DMS153 treated with DMSO at 0.1 percent for 48 hours (cell line): ENCODE measurements around the gene TMEM132C.
"Not testable (repeated sequence)": the region's sequence is repeated elsewhere in the genome, so short reads cannot be mapped to it uniquely, and the experiment has no call there.

Source experiments
- DNase-seq: peaks from one replicate; lab custom pipeline; 2025; ENCODE audit not compliant: unreplicated experiment; lab: John Stamatoyannopoulos, UW

Gene TMEM132C

DNA sequence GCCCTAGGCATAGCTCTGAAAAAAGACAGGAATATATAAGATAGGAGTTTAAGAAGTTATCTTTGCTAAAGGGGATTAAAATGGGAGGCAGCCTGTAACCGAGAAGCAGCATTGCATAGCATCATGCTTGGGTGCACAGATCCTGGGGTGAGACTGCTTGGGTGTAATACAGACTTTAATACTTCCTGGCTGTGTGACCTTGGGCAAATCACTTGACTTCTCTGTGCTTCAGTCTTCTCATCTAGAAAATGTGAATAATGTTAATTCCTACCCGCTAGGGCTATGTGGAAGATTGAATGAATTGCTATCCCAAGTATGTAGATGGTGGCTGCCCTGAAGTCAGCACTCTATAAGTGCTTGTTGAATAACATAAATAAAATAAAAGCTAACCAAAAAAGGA lies 204.5 kb downstream of the TMEM132C start:
- DNase-seq, result no peak

DNA sequence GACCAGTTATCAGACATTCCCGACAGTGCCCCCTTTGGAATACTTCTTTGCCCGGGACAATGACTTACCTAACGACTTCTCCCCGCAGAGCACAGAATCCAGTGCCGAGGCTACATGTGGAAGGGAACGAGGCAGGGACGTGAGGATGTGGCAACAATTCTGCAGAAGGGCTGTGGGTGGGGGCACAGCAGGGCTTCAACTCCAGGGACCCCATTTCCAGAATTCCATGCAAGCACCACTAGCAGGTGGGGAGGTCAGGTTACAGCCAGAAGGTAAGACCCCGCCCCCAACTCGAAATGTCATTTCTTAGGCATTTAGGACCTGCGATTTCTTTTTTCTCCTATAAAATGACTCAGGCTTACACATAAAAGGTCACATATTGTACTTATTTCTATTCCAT lies 207.9 kb downstream of the TMEM132C start:
- DNase-seq, result no peak

DNA sequence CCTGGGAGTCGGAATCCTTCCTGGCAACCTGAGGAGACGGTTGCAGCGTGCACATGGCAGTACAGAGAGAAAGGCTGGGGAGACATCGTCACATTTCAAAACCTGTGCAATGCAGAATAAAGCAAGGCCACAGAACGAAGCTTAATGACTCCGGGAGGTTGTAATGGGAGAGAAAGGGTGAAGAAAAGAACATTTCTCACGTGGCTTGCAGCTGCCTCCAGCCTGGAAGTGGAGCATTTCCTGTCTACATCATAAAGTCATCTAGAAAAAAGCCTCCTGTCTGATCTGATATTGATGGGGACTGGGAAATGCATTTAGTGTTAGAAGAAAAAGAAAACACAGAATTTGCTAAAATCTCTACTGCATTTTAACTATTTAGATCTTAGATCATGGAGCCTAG lies 209.3 kb downstream of the TMEM132C start:
- DNase-seq, result no peak

- DNase-seq, result no peak
These were observed 216.7 kb downstream of the TMEM132C start for GRCh38 chr12:128483526-128484255.

GRCh38 chr12:128497376-128497775 lies 230.4 kb downstream of the TMEM132C start:
- not testable (repeated sequence) for DNase-seq

DNA sequence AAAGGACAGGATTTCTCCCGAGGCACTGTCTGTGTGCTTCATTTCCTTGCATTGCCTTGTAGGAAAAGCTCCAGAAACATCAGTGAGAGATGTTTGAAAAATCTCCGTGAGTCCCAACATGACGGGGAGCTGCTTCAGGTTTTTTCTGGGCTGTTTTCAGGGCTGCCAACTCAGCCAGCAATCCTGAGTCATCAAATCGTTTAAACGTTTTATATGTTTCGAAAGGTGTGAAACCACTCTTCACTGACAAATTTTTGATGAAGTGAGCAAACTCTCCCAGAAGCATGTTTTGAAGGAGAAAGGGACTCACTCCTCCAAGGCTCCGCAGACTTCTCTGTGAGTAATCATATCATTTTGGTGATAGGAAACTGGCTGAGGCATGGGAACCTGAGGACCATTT lies 240.5 kb downstream of the TMEM132C start:
- DNase-seq, result no peak

DNA sequence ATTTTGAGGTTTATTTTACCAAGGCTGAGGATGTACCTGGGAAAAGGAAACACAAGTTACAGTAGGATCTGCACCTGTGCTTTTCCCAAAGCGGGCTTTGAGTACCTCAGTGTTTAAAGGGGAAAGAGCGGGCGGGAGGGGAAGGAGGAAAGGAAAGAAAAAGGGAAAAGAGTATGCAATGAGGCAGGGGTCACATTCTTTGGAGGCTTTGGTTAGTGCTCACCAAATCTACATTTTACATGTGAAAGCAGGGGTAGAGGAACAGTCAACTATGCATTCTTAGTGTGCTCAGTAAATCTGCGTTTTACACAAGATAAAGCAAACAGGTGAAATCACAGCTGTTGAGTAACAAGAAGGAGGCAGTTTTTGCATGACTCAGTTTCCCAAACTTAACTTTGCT lies 242.2 kb downstream of the TMEM132C start:
- no peak for DNase-seq

GRCh38 chr12:128510511-128510910 lies 243.5 kb downstream of the TMEM132C start:
- DNase-seq, result no peak

- no peak for DNase-seq
These were observed 246.4 kb downstream of the TMEM132C start for GRCh38 chr12:128513331-128513730.

DNA sequence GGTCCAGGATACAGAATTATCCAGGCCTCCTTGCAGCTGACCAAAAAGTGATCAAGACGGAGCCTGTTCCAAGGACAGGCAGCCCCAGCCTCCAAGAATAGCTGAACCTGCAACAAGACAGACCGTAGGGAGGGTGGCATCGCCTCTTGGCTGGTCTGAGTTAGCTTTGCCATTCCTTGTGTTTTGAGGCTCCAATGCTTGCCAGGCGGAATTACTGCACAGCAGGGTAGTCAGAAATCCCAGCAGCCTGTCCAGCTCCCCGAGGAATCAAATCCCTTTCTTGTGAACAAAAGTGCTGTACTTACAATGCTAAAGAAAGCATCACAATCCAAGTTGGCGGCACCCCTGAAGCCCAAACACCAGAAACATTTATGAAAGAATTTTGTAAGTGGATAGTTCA lies 246.9 kb downstream of the TMEM132C start:
- DNase-seq, result no peak

- no peak for DNase-seq
These were observed 251.7 kb downstream of the TMEM132C start for GRCh38 chr12:128518644-128519043.

DNA sequence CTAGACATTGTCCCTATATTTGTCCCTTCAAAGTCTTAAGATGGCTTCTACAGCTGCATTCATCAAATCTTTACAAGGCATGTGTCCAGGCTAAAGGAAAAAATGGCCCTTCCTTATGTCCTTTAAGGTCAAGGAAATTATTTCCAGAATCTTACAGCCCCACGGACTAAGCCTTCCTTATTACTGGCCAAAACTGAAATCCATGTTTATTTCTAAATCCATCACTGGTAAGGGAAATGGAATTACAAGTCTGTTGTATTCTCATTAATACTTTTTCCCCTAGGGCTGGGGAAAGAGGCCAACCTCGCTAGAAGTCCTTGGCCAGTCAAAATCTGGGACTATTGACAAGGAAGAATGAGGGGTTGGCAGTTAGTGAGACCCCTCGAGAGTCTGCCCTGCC lies 252.5 kb downstream of the TMEM132C start:
- no peak for DNase-seq

- no peak for DNase-seq
These were observed 255.0 kb downstream of the TMEM132C start for GRCh38 chr12:128521981-128522380.

DNA sequence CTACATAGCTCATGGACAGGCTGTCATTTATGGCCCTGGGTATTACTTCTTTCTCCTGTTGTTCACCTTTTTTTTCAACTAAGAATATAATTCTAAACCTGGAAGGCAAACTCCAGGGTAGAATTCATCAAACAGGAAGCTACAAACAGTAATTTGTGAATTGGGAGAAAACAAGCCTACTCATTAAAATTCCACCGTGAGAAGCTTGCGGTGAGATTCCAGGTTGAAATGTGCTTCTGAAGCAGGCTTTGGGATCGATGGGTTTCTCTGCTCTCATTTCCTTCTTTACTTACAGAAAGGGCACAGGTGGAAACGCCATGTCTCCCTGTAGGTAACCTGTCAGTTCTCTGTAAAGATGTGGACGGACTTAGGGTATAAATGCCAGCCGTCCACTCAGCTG lies 257.5 kb downstream of the TMEM132C start:
- DNase-seq, result no peak

DNA sequence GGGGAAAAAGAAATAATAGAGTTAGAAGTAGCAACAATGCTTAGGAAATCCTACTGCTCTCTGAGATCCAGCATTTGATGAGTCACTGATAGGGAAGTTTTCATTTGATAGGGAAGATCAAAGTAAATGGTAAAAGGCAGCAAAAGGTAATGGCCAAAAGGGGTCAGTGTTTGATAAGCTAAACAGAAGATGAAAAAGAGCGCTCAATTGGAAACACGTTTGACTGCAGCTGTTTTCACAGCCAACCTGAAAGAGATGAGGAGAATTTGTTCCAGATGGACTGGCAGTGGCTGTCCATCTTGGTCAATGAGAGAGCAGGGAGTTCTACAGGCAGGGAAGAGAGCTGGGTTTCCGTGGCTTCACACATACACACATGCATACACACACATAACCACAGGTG lies 264.2 kb downstream of the TMEM132C start:
- peak; percentile 13 for DNase-seq

- no peak for DNase-seq
These were observed 267.9 kb downstream of the TMEM132C start for GRCh38 chr12:128534906-128535305.

DNA sequence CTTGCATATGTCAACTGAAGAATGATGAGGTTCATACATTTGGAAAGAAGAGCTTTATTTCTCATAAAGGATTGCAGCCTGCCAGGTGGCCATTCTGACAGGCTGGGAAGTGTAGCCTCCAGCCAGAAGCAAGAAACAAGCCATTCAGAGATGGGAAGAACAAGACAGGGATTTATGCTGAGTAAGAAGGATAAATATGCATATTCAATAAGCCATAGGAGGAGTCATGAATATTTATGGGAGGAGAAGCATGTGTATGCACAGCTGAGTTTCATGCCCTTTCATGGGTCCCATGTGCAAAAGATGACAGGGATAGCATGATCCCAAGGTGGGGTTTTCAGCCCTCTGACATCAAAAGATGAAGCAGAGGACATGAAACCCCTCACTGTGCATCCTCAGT lies 269.8 kb downstream of the TMEM132C start:
- DNase-seq, result no peak

DNA sequence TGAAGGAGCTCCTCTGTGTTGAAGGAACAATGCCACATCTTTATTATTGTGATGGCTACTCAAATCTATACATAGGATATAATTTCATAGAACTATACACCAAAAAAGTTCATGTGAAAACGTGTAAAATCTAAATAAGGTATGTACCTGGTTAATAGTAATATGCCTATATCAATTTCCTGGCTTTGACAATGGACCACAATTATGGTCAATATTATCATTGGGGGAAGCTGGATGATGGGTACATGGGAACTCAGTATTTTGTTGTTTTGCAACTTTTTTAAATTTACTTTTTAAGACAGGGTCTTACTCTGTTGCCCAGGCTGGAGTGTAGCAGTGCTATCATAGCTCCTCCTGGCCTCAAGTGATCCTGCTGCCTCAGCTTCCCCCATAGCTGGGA lies 270.7 kb downstream of the TMEM132C start:
- DNase-seq, result no peak

DNA sequence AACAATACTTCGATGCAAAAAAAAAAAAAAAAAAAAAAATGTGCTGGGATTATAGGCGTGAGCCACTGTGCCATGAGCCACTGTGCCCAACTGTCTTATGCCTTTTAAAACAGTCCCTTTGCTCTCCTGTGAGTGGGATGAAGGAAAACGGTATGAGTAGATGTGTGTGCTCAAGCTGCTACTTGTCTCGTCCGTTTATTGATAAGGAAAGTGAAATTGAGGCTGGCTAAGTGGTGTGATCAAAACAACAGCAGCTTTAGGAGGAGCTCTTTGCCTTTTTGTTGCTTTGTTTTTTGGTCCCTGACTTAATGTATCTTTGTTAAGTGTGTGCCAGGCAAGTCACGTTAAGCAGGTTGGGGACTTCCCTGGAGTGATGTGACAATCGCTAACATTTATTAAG lies 275.9 kb downstream of the TMEM132C start:
- no peak for DNase-seq

DNA sequence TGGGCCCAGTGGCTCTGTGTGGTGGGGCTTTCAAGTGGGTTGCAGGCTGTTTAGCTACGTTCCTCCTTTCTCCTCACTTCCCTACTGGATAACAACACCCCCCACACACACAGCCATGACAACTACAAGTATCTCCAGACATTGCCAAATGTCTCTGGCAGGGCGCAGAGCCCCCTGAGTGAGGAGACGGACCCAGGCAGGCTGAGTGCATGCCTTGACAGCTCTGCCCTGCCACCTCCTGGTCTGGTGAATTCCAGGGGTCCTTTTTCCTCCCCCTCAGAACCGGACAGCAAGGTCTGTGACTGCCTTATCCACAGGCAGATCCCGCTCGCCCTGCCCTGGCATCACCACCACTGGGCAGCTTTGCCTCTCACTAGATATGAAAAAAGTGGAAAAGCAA lies 276.5 kb downstream of the TMEM132C start:
- DNase-seq, result no peak

DNA sequence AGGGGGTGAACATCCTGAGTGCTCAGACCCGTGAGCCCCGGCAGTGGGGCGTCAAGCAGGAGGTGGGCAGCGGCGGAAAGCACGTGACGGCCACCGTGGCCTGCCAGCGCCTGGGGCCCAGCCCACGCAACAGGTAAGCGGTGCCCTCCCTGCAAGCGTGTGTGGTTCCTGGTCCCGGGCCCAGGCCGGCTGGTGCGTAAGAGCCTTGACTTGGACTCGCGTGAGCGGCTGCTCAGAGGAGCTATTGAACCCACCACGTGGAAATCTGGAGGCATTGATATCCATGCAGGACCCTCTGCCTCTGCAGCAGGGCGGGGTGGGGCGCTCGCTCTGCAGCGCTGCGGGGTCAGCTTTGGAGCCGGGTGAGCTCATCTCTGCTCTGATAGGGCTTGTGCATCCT lies 277.0 kb downstream of the TMEM132C start:
- no peak for DNase-seq

GRCh38 chr12:128548949-128549348 lies 282.0 kb downstream of the TMEM132C start:
- DNase-seq, result no peak

- DNase-seq, result no peak
These were observed 282.7 kb downstream of the TMEM132C start for GRCh38 chr12:128549601-128550218.
